GM19193 (cell line): ENCODE measurements around the gene C3orf18.

Experiments
- POLR2A ChIP-seq: IDR thresholded peaks from 4 replicates; pipeline ENCODE4 v1.6.1; 2011; ENCODE audit not compliant: insufficient read depth, insufficient read length; ENCODE audit errors: extremely low read depth

Gene C3orf18

DNA sequence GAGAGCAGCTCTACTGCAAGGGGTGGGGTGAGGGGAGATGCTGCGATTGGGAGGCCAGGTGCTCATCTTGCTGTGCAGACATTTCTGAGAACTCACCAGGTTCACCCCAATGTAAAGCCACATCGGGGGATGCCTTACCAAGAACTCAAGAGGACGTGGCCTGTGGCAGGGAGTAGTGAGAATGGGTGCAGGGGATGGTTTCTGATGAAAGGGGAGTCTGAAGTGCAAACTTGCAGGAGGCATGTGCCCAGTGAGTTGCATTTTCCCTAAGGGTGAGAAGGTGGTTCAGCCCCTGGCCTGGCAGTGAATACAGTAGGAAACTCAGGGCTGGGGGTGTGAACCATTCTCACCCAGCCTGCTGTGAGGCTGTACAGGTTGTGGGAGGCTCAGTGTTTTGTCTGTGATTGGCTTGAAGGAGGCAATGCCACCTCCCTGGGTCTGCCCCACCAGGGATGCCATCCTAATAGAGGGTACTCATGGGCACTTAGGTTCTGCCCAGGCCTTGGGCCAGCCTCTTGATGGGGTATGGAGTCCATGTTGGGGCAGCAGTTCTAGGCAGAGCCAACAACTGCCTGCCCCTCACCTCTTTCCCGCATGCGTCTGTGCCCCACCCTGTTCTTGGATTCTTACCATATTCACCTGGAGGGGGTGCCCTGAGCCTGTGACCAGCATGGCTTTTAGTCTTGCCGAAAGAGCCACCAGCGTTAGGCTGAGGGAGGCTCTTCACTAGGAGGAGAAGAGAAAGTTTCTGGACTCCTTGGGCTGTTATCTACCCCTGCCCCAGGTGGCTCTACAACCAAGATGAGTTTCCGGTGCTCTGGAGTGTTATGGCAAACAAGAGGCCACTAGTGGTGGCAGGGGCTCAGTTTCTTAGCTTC is 6.3 kb upstream of the C3orf18 start:
- no peak for TF ChIP-seq POLR2A

DNA sequence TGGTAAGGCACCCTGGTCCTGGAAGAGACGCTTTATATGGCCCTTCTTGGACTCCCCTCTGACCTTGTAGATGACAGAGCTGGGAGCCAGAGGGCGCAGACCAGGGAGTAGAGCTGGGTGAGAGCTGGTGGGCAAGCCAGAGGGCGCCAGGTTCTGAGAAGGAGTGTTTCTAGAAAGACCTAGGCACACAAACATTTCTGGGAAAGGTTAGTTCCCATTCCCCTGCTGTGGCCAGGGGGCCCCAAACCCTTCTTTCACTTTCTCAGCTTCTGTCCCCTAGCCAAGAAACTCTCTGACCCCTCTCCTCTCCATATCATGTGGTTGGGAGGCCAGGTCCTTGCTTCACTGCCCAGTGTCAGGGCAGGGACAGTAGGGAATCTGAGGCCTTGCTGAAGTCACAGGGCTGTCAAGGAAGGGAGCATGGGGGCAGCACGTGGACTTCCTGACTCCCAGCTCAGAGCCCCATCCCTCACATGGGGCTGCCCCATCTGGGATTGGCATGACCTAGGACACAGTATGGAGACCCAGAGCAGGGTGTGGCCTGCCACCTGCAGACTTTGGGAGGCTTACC is 5.3 kb upstream of the C3orf18 start:
- TF ChIP-seq POLR2A, result no peak

DNA sequence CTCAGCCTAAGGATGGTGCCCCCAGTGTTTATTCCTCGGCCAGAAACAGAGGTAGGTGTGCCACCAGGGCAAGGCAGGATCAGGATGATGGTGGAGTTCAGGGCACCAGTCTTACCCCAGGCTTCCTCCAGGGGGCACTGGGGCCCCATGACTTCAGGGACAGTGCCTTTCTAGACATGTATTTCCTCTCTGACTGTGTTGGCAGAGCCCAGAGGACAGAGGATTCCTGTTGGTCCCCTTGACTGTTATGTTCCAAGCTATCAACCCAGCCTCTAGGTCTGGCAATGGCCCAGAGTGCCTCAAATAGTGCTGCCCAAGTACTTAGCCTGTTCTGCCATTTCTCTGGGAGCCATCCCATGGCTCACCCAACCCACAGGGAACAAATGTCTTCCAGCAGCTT is 4.6 kb upstream of the C3orf18 start:
- TF ChIP-seq POLR2A, result no peak

GRCh38 chr3:50571486-50571885 is 3.9 kb upstream of the C3orf18 start:
- TF ChIP-seq POLR2A, result no peak

- no peak for TF ChIP-seq POLR2A
Observed at GRCh38 chr3:50570508-50571279, 3.1 kb upstream of the C3orf18 start.

DNA sequence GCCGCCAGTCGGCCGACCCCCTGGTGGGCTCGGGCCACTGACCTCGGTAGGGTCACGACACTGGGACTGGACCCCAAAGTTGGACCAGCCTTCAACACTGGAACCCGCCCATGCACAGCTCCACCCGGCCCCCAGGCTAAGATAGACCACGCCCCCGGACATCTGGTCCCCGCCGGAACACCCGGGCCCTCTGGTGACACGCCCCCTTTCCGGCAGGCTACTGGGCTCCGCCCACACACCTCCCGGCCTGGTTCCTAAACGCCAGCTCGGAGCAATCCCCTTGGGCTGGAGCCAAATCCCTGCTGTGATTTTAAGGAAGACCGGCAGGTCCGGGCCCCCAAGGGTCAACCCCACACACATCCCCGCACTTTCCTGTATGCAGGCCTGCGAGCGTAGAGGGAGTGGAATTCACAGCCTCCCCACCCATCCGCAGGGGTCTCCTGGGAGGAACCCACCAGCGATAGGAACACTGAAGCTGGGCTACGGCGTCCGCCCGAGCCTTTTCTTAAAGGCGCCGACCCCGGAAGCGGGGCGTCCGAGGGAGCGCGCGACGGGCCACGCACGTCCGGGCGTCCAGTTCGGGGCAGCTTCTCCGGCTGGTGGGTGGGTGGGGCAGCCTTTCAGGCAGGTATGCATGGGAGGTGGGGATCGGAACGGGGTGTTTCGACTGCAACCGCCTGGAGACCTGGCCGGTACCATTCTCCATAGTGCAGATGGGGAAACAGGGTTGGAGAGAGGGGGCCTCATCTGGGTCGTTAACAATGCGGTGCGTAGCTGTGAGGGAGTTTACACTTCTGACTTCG is 1.6 kb upstream of the C3orf18 start, which contains the start of gene HEMK1:
Gene HEMK1, plus strand, starts transcription at position 576 of the 803 bp plus-strand sequence. CDS start 1,583 bp downstream, outside the sequence.
- peak; percentile 76 for TF ChIP-seq POLR2A

DNA sequence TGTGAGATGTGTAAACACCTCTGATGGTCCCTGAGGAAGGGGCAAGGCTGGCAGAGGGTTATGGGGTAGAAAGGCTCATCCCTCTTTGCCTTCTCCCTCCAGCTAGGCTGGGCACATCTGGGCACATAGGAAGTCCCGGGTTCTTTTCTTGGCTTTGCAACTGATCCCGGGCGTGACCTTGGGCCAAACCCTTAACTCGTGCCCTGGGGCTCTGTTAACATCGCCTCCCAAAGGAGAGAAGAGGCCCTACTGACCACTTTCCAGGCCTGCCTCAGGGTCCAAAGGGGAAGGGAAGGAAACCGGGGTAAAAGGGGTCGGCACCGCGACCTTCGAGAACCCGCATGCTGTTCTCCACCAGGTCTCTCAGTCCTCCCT is 549 bp downstream of the C3orf18 start:
- TF ChIP-seq POLR2A, result no peak

GRCh38 chr3:50564321-50564720 is 3.2 kb downstream of the C3orf18 start:
- no peak for TF ChIP-seq POLR2A

DNA sequence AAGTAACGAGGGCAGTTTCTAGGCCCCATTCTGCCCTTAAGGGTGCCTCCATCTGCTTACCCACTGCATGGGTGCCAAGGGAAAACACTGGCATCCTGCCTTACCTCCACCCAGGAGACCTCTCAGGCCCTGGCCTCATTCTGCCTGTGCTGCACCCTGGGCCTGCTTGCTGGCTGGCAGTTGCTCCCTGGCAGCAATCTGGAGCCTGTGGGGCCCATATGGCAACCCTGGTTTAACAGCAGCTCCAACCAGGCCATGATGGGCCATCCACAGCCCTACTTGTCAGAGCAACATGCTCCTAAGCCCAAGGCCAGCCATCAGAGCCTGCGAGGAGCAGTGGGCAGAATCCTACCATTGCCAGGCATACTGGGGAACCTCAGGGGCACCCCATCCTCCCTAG is 3.7 kb downstream of the C3orf18 start:
- no peak for TF ChIP-seq POLR2A

DNA sequence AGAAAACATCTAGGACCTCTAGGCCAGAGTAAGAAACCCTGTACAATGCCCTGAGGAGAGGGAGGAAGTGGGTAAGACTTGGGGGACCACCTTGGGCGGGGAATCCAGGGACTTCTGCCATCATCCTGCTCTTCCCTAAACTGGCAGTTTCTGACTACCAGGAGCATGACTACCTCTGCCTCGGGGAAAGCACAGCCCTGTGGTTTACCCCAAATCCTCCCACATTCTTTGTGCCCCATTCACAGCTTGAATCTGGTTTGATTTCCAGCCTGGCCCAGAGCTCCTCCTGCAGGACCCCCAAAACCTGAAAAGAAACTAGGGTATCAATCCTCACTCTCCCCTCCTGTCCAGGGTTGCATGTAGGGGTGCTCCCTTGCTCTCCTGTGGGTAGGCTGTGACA is 4.7 kb downstream of the C3orf18 start:
- TF ChIP-seq POLR2A, result no peak

DNA sequence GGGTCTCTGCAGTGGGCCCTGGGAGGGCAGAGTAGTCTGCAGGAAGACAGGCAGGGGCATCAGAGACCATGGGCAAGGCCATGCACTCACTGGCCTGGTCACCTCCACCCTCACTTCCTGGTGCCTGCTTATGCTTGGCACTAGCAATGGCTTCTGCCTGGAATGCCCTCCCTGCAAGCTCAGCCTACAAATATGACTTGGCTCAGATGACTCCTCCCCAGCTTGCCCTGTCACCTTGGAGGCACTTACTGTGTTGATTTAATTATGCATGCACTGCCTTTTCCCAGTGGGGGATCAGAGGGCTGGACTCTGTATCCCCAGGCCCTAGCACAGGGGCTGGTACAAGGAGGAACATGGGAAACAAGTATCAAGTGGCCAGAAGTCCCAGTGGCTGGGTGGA is 7.8 kb downstream of the C3orf18 start:
- TF ChIP-seq POLR2A, result no peak

GRCh38 chr3:50557915-50558314 is 9.6 kb downstream of the C3orf18 start:
- TF ChIP-seq POLR2A, result no peak

DNA sequence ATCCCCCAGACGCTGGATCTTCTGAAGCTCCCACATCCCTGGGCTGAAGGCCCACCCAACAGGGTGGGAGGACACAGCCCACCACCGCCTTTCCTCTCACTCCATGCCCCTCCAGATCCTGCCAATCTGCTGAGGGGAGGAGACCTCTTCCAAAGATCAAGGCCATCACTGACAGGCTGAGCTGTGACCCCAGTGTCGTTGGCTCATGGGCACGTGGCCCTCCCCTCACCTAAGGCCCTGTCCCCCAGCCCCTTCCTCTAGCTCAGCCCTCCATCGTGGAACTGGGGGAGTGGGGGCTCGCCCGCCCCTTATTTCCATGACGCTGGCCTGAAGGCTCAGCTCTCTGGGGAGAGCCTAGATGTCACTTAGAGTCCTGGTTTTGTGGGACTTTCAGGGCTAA is 10.4 kb downstream of the C3orf18 start:
- no peak for TF ChIP-seq POLR2A

GRCh38 chr3:50554553-50554952 is 13.0 kb downstream of the C3orf18 start:
- TF ChIP-seq POLR2A, result no peak

GRCh38 chr3:50552598-50552997 is 14.9 kb downstream of the C3orf18 start:
- TF ChIP-seq POLR2A, result no peak

GRCh38 chr3:50551681-50552435 is 15.7 kb downstream of the C3orf18 start:
- no peak for TF ChIP-seq POLR2A
